Ishikawa (cell line): ENCODE measurements around the gene ADAMTS13.

Experiments used
- EGR1 ChIP-seq: IDR thresholded peaks from 2 replicates; pipeline ENCODE4 v1.6.1; 2012
- EP300 ChIP-seq: IDR thresholded peaks from 2 replicates; pipeline ENCODE4 v1.6.1; 2012; ENCODE audit warnings: borderline replicate concordance
- FOXM1 ChIP-seq: IDR thresholded peaks from 2 replicates; pipeline ENCODE4 v1.6.1; 2012; ENCODE audit warnings: low read depth, borderline replicate concordance
- RAD21 ChIP-seq: IDR thresholded peaks from 2 replicates; pipeline ENCODE4 v1.6.1; 2012; ENCODE audit warnings: low read depth
- TEAD4 ChIP-seq: IDR thresholded peaks from 2 replicates; pipeline ENCODE4 v1.6.1; 2012
- ZBTB7A ChIP-seq: IDR thresholded peaks from 2 replicates; pipeline ENCODE4 v1.6.1; 2012; ENCODE audit warnings: low read depth
- TF ChIP-seq, protein P1 (sequence below): IDR thresholded peaks from 2 replicates; pipeline ENCODE4 v1.6.1; 2012; ENCODE audit warnings: low read depth, mild to moderate bottlenecking
- TF ChIP-seq, protein P2 (sequence below): IDR thresholded peaks from 2 replicates; pipeline ENCODE4 v1.6.1; 2012

DNA sequence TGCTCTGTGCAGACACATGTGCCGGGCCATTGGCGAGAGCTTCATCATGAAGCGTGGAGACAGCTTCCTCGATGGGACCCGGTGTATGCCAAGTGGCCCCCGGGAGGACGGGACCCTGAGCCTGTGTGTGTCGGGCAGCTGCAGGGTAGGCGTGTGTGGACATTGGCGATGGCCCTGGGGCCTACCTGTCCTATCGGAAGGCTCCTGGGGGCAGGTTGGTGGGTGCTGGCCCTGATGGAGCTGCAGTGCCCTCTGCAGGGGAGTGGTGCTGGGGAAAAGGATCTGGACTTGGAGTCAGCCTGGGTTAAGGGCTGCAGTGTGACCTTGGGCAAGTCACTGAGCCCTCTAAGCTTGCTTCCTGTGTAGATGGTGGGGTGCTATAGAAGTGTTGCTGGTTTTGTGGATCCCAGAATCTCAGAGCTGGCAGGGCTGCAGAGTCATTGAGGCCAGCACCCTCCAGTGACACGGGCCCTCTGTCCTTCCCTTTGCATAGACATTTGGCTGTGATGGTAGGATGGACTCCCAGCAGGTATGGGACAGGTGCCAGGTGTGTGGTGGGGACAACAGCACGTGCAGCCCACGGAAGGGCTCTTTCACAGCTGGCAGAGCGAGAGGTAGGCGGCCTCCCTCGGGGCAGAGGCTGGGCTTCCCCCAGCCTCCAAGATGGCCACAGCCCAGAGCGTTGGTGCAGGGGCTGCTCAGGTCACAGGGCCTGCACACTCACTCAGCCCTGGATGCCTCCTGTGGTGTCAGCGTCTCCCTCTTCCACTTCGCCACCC is 15.8 kb downstream of the ADAMTS13 start:
- TF ChIP-seq RAD21, result peak; percentile 63
- no peak for TF ChIP-seq EP300
- TF ChIP-seq ZBTB7A, result no peak
- no peak for TF ChIP-seq EGR1
- TF ChIP-seq, protein P1, sequence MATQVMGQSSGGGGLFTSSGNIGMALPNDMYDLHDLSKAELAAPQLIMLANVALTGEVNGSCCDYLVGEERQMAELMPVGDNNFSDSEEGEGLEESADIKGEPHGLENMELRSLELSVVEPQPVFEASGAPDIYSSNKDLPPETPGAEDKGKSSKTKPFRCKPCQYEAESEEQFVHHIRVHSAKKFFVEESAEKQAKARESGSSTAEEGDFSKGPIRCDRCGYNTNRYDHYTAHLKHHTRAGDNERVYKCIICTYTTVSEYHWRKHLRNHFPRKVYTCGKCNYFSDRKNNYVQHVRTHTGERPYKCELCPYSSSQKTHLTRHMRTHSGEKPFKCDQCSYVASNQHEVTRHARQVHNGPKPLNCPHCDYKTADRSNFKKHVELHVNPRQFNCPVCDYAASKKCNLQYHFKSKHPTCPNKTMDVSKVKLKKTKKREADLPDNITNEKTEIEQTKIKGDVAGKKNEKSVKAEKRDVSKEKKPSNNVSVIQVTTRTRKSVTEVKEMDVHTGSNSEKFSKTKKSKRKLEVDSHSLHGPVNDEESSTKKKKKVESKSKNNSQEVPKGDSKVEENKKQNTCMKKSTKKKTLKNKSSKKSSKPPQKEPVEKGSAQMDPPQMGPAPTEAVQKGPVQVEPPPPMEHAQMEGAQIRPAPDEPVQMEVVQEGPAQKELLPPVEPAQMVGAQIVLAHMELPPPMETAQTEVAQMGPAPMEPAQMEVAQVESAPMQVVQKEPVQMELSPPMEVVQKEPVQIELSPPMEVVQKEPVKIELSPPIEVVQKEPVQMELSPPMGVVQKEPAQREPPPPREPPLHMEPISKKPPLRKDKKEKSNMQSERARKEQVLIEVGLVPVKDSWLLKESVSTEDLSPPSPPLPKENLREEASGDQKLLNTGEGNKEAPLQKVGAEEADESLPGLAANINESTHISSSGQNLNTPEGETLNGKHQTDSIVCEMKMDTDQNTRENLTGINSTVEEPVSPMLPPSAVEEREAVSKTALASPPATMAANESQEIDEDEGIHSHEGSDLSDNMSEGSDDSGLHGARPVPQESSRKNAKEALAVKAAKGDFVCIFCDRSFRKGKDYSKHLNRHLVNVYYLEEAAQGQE, result no peak
- TF ChIP-seq, protein P2, sequence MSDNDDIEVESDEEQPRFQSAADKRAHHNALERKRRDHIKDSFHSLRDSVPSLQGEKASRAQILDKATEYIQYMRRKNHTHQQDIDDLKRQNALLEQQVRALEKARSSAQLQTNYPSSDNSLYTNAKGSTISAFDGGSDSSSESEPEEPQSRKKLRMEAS, result no peak
- TF ChIP-seq TEAD4, result no peak
- TF ChIP-seq FOXM1, result no peak
